H1 (cell line): ENCODE data around the gene ECSIT. TPM values are rescaled to one million over a fixed set of nuclear protein-coding genes. Genes with fewer than 3 reads are reported as not detected.

ENCODE experiments used
- CTCF ChIA-PET: fragments of 300-600 bp; sonication (Branson Sonifier 250); formaldehyde crosslinking; loops from one replicate; lab custom pipeline; 2021; ENCODE audit not compliant: partially characterized antibody; lab: Charles Lee
- POLR2A ChIA-PET: fragments of 300-600 bp; sonication (Branson Sonifier 250); formaldehyde crosslinking; loops from one replicate; lab custom pipeline; 2021; ENCODE audit warnings: inconsistent platforms; ENCODE audit not compliant: partially characterized antibody; lab: Charles Lee
- DNase-seq, 2 experiments: peaks; one replicate each; pipeline versions ENCODE4 v3.0.0 to v3.0.0-alpha.2; 2010 to 2022; ENCODE audit warnings: low spot score in 2 of 2, low read depth in 1 of 2, mixed read lengths in 1 of 2
- FAIRE-seq: peaks from 2 replicates; lab custom pipeline; 2011; peaks lifted over from hg19 to GRCh38; lab: Jason Lieb, UNC
- H2AFZ ChIP-seq: 2 replicates; pipeline ENCODE4 v1.8.1; 2012; ENCODE audit warnings: low read length, inconsistent platforms
- H2AK5ac ChIP-seq: 2 replicates; pipeline ENCODE4 v1.6.1; 2013; ENCODE audit warnings: low read depth, low read length
- H2BK120ac ChIP-seq: replicated peaks from 2 replicates; pipeline ENCODE3; 2013; ENCODE audit warnings: low read depth, low read length, inconsistent platforms
- H2BK12ac ChIP-seq: 2 replicates; pipeline ENCODE4 v1.6.1; 2013; ENCODE audit warnings: low read depth, low read length
- H2BK15ac ChIP-seq: 2 replicates; pipeline ENCODE4 v1.6.1; 2013; ENCODE audit warnings: low read length
- H2BK20ac ChIP-seq: 2 replicates; pipeline ENCODE4 v1.6.1; 2013; ENCODE audit warnings: low read length
- H2BK5ac ChIP-seq: 2 replicates; pipeline ENCODE4 v1.6.1; 2013; ENCODE audit warnings: low read depth, low read length
- H3K14ac ChIP-seq: 2 replicates; pipeline ENCODE4 v1.6.1; 2013; ENCODE audit warnings: inconsistent platforms; ENCODE audit not compliant: insufficient read length
- H3K18ac ChIP-seq: 2 replicates; pipeline ENCODE4 v1.6.1; 2013; ENCODE audit warnings: low read length; ENCODE audit errors: extremely low read depth
- H3K23ac ChIP-seq: 2 replicates; pipeline ENCODE4 v1.6.1; 2013; ENCODE audit warnings: inconsistent platforms; ENCODE audit not compliant: insufficient read length
- H3K23me2 ChIP-seq: 2 replicates; pipeline ENCODE4 v1.6.1; 2013; ENCODE audit warnings: low read depth, low read length
- H3K27ac ChIP-seq: 2 replicates; pipeline ENCODE4 v1.6.1; 2011; ENCODE audit warnings: low read depth, low read length, inconsistent platforms
- H3K27me3 ChIP-seq, 4 experiments: replicated peaks in 1 of 4; 1 replicate in 1 of 4; 2 replicates in 3 of 4; pipeline versions ENCODE4 v1.6.1 to v1.8.1; 2011 to 2013; ENCODE audit warnings: low read length in 3 of 4, mild to moderate bottlenecking in 3 of 4, inconsistent platforms in 2 of 4, mixed read lengths in 2 of 4, moderate library complexity in 1 of 4; ENCODE audit not compliant: control insufficient read depth in 3 of 4, insufficient read depth in 3 of 4; ENCODE audit errors: extremely low read depth in 1 of 4
- H3K36me3 ChIP-seq, 4 experiments: 2 replicates each; pipeline versions ENCODE4 v1.6.1 to v1.8.1; 2011 to 2013; ENCODE audit warnings: mild to moderate bottlenecking in 4 of 4, low read length in 3 of 4, moderate library complexity in 2 of 4, control low read depth in 1 of 4, inconsistent platforms in 1 of 4; ENCODE audit not compliant: insufficient read depth in 4 of 4, control insufficient read depth in 2 of 4
- H3K4ac ChIP-seq: replicated peaks from 2 replicates; pipeline ENCODE3; 2013; ENCODE audit warnings: low read length, low read depth, mixed read lengths, inconsistent platforms; ENCODE audit not compliant: insufficient read length
- H3K4me1 ChIP-seq, 4 experiments: replicated peaks in 1 of 4; 1 replicate in 1 of 4; 2 replicates in 3 of 4; pipeline versions ENCODE4 v1.6.1 to v1.8.1; 2011 to 2013; ENCODE audit warnings: low read length in 3 of 4, inconsistent platforms in 2 of 4, mixed read lengths in 1 of 4; ENCODE audit not compliant: insufficient read depth in 4 of 4, control insufficient read depth in 3 of 4
- H3K4me2 ChIP-seq, 2 experiments: 2 replicates each; pipeline versions ENCODE4 v1.6.1 to v1.8.1; 2011 to 2013; ENCODE audit warnings: low read depth in 2 of 2, low read length in 2 of 2, control low read depth in 1 of 2, inconsistent platforms in 1 of 2, mild to moderate bottlenecking in 1 of 2; ENCODE audit not compliant: insufficient read depth in 1 of 2
- H3K4me3 ChIP-seq, 4 experiments: fragments of 200-600, 300-600 bp in 1 of 4; sonication (generic), shearing (Covaris generic), sonication (Bioruptor Twin) in 1 of 4; 2 replicates each; pipeline versions ENCODE4 v1.5.1 to v1.8.1; 2011 to 2016; ENCODE audit warnings: low read length in 4 of 4, low read depth in 3 of 4, control low read depth in 2 of 4, inconsistent platforms in 2 of 4, mild to moderate bottlenecking in 2 of 4, mixed read lengths in 1 of 4, moderate library complexity in 1 of 4; ENCODE audit not compliant: insufficient read depth in 2 of 4; ENCODE audit errors: extremely low read depth in 1 of 4
- H3K56ac ChIP-seq: replicated peaks from 2 replicates; pipeline ENCODE3; 2013; ENCODE audit warnings: low read depth, mild to moderate bottlenecking, mixed read lengths, low read length, inconsistent platforms; ENCODE audit not compliant: insufficient read length
- H3K79me1 ChIP-seq: 2 replicates; pipeline ENCODE4 v1.6.1; 2013; ENCODE audit warnings: low read depth, low read length, control low read depth
- H3K79me2 ChIP-seq, 2 experiments: 2 replicates each; pipeline versions ENCODE4 v1.6.1 to v1.8.1; 2012 to 2013; ENCODE audit warnings: low read length in 2 of 2, mild to moderate bottlenecking in 2 of 2, inconsistent platforms in 1 of 2; ENCODE audit not compliant: insufficient read depth in 2 of 2, control insufficient read depth in 1 of 2
- H3K9ac ChIP-seq, 4 experiments: replicated peaks in 1 of 4; 1 replicate in 1 of 4; 2 replicates in 3 of 4; pipeline versions ENCODE4 v1.6.1 to v1.8.1; 2011 to 2013; ENCODE audit warnings: low read depth in 3 of 4, low read length in 3 of 4, control low read depth in 2 of 4, mild to moderate bottlenecking in 2 of 4, moderate library complexity in 2 of 4, inconsistent platforms in 1 of 4; ENCODE audit errors: extremely low read depth in 1 of 4
- H3K9me3 ChIP-seq, 2 experiments: 2 replicates each; pipeline versions ENCODE4 v1.6.1 to v1.8.1; 2012 to 2013; ENCODE audit warnings: mild to moderate bottlenecking in 2 of 2, moderate library complexity in 2 of 2, control low read depth in 1 of 2, inconsistent platforms in 1 of 2, low read depth in 1 of 2, low read length in 1 of 2, mixed read lengths in 1 of 2; ENCODE audit not compliant: insufficient read depth in 2 of 2
- H4K20me1 ChIP-seq, 2 experiments: replicated peaks in 1 of 2; 2 replicates each; pipeline versions ENCODE3 to v1.8.1; 2011 to 2013; ENCODE audit warnings: inconsistent platforms in 2 of 2, low read length in 2 of 2, mild to moderate bottlenecking in 1 of 2; ENCODE audit not compliant: insufficient read depth in 2 of 2, control insufficient read depth in 1 of 2
- H4K5ac ChIP-seq: 2 replicates; pipeline ENCODE4 v1.6.1; 2013; ENCODE audit warnings: low read length, low read depth, mixed read lengths, inconsistent platforms; ENCODE audit not compliant: insufficient read length
- H4K8ac ChIP-seq: 2 replicates; pipeline ENCODE4 v1.8.0; 2013; ENCODE audit warnings: mild to moderate bottlenecking, moderate library complexity, low read length, inconsistent platforms; ENCODE audit not compliant: insufficient read depth; ENCODE audit errors: extremely low read depth
- H4K91ac ChIP-seq: replicated peaks from 2 replicates; pipeline ENCODE3; 2013; ENCODE audit warnings: low read length, mixed read lengths, inconsistent platforms; ENCODE audit not compliant: insufficient read length
- CREB1 ChIP-seq: IDR thresholded peaks from 2 replicates; pipeline ENCODE4 v1.6.1; 2012; ENCODE audit warnings: inconsistent platforms
- KDM5A ChIP-seq: fragments of 200-600 bp; IDR thresholded peaks from 2 replicates; pipeline ENCODE4 v1.7.1; 2012; ENCODE audit warnings: mild to moderate bottlenecking, low read length, inconsistent platforms, mixed read lengths
- POLR2A ChIP-seq, 2 experiments: IDR thresholded peaks; 1 replicate in 1 of 2; 2 replicates in 1 of 2; pipeline ENCODE4 v1.6.1; 2011; ENCODE audit warnings: low read depth in 2 of 2, low read length in 2 of 2, mild to moderate bottlenecking in 2 of 2; ENCODE audit errors: control extremely low read depth in 1 of 2
- RAD21 ChIP-seq, 2 experiments: IDR thresholded peaks in 1 of 2; conservative IDR thresholded peaks in 1 of 2; 2 replicates each; pipeline ENCODE4 v1.6.1; 2011; ENCODE audit warnings: low read depth in 2 of 2, low read length in 2 of 2, improper control_type of control experiment in 1 of 2, inconsistent platforms in 1 of 2, mild to moderate bottlenecking in 1 of 2, moderate library complexity in 1 of 2
- SIN3A ChIP-seq, 2 experiments: IDR thresholded peaks in 1 of 2; conservative IDR thresholded peaks in 1 of 2; 2 replicates each; pipeline ENCODE4 v1.6.1; 2011 to 2012; ENCODE audit warnings: low read length in 2 of 2, improper control_type of control experiment in 1 of 2, low read depth in 1 of 2, mild to moderate bottlenecking in 1 of 2
- WGBS, 2 experiments: shearing (Covaris generic) in 1 of 2; methylation state at CpG; one replicate each; pipeline versions ENCODE4 v1.1.6 to v1.1.7; 2013 to 2015; ENCODE audit warnings: low lambda C conversion rate in 2 of 2, mixed read lengths in 2 of 2, inconsistent platforms in 1 of 2, low coverage in 1 of 2, missing lambda C conversion rate in 1 of 2; ENCODE audit not compliant: insufficient replicate concordance in 2 of 2, insufficient coverage in 1 of 2, insufficient read length in 1 of 2; ENCODE audit errors: extremely low coverage in 1 of 2, missing lambda C conversion rate in 1 of 2; 5-methylcytosine and 5-hydroxymethylcytosine counted together
- polyA plus RNA-seq, 7 experiments: library from polyadenylated mRNA; depleted of rRNA in 3 of 7; stranded (reverse) in 5 of 7; unstranded in 2 of 7; fragments of >200 nt in 5 of 7; fragments of 200-250 nt in 2 of 7; gene quantifications; 1 replicate in 5 of 7; 2 replicates in 1 of 7; 4 replicates in 1 of 7; pipeline versions ENCODE4 v1.2.1 to v1.2.3, GENCODE V29; 2011 to 2013; ENCODE audit warnings: missing spikeins in 2 of 7, mixed read lengths in 2 of 7
- total RNA-seq: library from RNA; stranded (reverse); fragmentation: NEBNext Ultra II Directional; extraction: Animal tissue kit (Norgen Biotek cat#: 25700); gene quantifications from 2 replicates; pipeline ENCODE4 v1.2.1, GENCODE V29; 2021

ECSIT gene
- total and polyA plus RNA-seq, 2 of the 8 experiments (the other 6 are each of a cell fraction or from before 2014, with no cell fraction given) = 55.7 to 74.1 TPM

- Histone ChIP-seq H3K79me1 (peaks cover 14% of the 10 kb centered on the region), H2BK12ac (no peak within 1 kb of the TSS), H3K56ac (peak within 1 kb of the TSS; percentile 69), H4K8ac (peak within 1 kb of the TSS; percentile 86), H3K79me2 (peaks cover 4 to 33% of the 10 kb centered on the region in 2 experiments; a peak in 3 of 4 replicates), H3K27me3 (no peaks in the 10 kb centered on the region), H3K14ac (no peak within 1 kb of the TSS), H4K20me1 (peaks cover 0 to 13% of the 10 kb centered on the region in 2 experiments), H2BK15ac (no peak within 1 kb of the TSS), H3K36me3 (peaks cover 0 to 4% (median 3%) of the 10 kb centered on the region in 4 experiments; a peak in 4 of 8 replicates), H3K9me3 (no peaks in the 10 kb centered on the region), H3K23ac (no peak within 1 kb of the TSS), H2BK20ac (no peak within 1 kb of the TSS), H2BK5ac (peak within 1 kb of the TSS; percentile 53; the same call in 1 of the 2 replicates), H4K5ac (peak within 1 kb of the TSS; percentile 99), H3K23me2 (peaks cover 7% of the 10 kb centered on the region; the same call in 1 of the 2 replicates), H3K4ac (peak within 1 kb of the TSS; percentile 94), H3K27ac (peak within 1 kb of the TSS; percentile 1; the same call in 1 of the 2 replicates), H3K4me3 (peak within 1 kb of the TSS; percentile 82 to 95 (median 90)), H4K91ac (peak within 1 kb of the TSS; percentile 2), H3K9ac (peak within 1 kb of the TSS; percentile 51 to 86 (median 62)), H3K18ac (no peak within 1 kb of the TSS; the same call in 1 of the 2 replicates), H3K4me2 (peak within 1 kb of the TSS; percentile 87 to 93), H3K4me1 (peaks cover 0 to 3% (median 0%) of the 10 kb centered on the region in 4 experiments; a peak in 4 of 7 replicates), H2AFZ (peak within 1 kb of the TSS; percentile 99), H2AK5ac (no peak within 1 kb of the TSS), H2BK120ac (peak within 1 kb of the TSS; percentile 5)
- DNase-seq (peak; percentile 95), FAIRE-seq (no peak)
- CTCF ChIA-PET = interaction anchor here (0.8 to 3.2 kb wide), 16 partner anchors 8 to 426 kb away, joined by 3 to 24 read pairs (median 5); partner anchors contain the start of gene ZNF653
- WGBS, 2 experiments = 9% methylated on average over 54 of the region's 57 CpGs; no CpG with 5 or more reads in 1 of the 2 experiments
- POLR2A ChIA-PET = interaction anchor here (0.8 to 2.5 kb wide), 21 partner anchors 9 to 1255 kb away, joined by 3 to 10 read pairs (median 5); partner anchors contain the start of genes CNN1 and ECSIT
- no peak for TF ChIP-seq KDM5A
- 0 out of 4 replicates have a peak, but pooled peaks have one; percentile 4 to 5 for TF ChIP-seq RAD21 (IDR thresholded peaks at IDR 0.05 in 1 of 2, conservative IDR thresholded peaks at IDR 0.05 in 1 of 2; ENCODE audit: low read depth in 2 of 2, low read length in 2 of 2)
- peak; percentile 8; the same call in 1 of the 2 replicates for TF ChIP-seq CREB1
- peak in 1 of 2 experiments; percentile 79; a peak in 2 of 3 replicates for TF ChIP-seq POLR2A (IDR thresholded peaks at IDR 0.05; ENCODE audit: control extremely low read depth in 1 of 2, low read depth in 2 of 2, low read length in 2 of 2)
- peak; percentile 82 to 86; a peak in 3 of 4 replicates for TF ChIP-seq SIN3A (conservative IDR thresholded peaks at IDR 0.05 in 1 of 2, IDR thresholded peaks at IDR 0.05 in 1 of 2; ENCODE audit: low read depth in 1 of 2, low read length in 2 of 2)
These were observed 30.2 kb upstream of the ECSIT start, which contains the start of gene ELOF1 for GRCh38 chr19:11558881-11559828. Gene ELOF1, minus strand, starts transcription at chr19:11559230. Its CDS starts 4,883 bp downstream, at chr19:11554347.
